Frontal cortex (tissue), 4 donors: Measurements from ENCODE around the gene LBHD1. TPM values are rescaled to one million over a fixed set of nuclear protein-coding genes. Genes with fewer than 3 reads are reported as not detected.
A peak's percentile ranks its signal among the peaks of the same experiment; 100 is the strongest.
"Not testable (repeated sequence)": the region's sequence is repeated elsewhere in the genome, so short reads cannot be mapped to it uniquely, and the experiment has no call there.

Source experiments
- DNase-seq, 2 donors: peaks; one replicate each; pipeline ENCODE4 v3.0.0; 2012; ENCODE audit warnings: low spot score in 2 of 2
- FAIRE-seq: peaks from 2 replicates; lab custom pipeline; 2012; peaks lifted over from hg19 to GRCh38; lab: Jason Lieb, UNC
- total RNA-seq: library from RNA; depleted of rRNA; stranded (reverse); fragments of >200 nt; gene quantifications from one replicate; pipeline ENCODE4 v1.2.3, GENCODE V29; 2014
- donor health status: control.
- donor health status: control.
- donor health status: control.

Gene LBHD1
- 3.3 TPM for total RNA-seq

- DNase-seq, result peak; percentile 73 to 77
- no peak for FAIRE-seq
These were observed at the start of gene LBHD1, which contains the start of gene UQCC3 for GRCh38 chr11:62671608-62672389. Gene LBHD1, minus strand, starts transcription at chr11:62672267. Its CDS starts 2,236 bp downstream, at chr11:62670031. Gene UQCC3, plus strand, starts transcription at chr11:62671673. Its CDS starts 73 bp downstream, at chr11:62671746.

- DNase-seq (no peak), FAIRE-seq (no peak)
These were observed 47.4 kb upstream of the LBHD1 start for GRCh38 chr11:62719302-62719978.

- DNase-seq, result no peak
- FAIRE-seq, result no peak
These were observed 44.7 kb upstream of the LBHD1 start for GRCh38 chr11:62716816-62717215.

DNA sequence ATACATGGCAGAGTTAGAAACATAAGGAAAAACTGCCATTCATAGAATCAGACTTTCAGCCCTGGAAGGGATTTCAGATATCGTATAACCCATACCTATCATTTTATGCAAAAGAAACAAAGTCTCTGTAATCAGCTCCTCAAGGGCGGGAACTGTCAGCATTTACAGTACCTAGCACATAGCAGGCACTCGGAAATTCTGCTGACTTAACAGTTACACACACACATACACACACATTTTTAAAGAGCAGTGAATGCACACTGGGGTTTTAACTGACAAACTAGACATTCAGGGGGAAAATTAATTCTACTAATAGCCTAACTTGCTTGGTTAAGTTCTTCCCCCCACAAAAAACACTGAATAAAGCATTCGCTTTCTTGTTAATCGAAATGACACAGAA, 44.1 kb upstream of the LBHD1 start:
- DNase-seq (no peak), FAIRE-seq (no peak)

DNA sequence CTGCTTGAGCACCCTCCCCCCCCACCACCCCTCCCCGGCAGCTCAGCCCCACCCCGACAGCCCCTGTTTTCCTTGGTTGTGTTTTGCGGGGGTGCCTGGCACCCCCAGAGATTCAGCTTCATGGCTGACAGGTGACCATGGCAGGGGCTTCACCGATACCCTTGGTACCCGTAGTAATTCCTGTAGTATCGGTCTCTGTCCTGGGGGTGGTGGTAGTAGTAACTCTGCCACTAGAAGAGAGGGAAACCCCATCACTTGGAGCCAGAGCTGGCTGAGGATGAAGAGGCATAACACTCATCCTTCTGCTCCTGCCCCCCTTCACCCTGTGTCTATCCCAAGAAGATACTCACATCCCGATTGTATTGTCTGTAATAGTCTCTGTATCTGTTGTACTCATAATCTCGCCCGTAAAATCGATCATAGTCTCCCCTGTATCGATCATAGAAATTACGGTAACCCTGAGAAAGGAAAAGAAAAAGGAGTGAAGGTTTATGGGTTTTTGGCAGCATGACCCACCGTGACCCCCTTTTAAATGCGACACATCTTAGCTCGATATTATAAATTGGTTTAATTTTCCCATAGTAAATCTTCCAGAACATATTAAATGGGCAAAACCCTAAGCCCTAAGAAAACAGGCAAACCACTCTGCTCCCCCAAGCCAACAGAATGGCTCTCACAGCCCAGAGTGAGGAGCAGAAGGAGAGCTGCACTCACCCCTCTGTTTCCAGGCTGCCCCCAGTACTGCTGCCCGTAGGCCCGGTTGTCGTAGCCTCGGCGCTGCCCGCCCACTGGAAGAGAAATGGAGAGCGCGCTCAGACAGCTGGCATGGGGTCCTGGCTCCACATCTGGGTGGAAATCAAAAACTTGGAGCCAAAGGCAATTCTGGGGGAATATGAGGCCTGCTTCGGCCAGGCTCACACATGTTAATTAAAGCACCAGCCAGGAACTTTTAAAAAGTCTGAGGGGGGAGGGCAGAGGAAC, 43.4 kb upstream of the LBHD1 start:
- FAIRE-seq, result no peak
- DNase-seq, result no peak

DNA sequence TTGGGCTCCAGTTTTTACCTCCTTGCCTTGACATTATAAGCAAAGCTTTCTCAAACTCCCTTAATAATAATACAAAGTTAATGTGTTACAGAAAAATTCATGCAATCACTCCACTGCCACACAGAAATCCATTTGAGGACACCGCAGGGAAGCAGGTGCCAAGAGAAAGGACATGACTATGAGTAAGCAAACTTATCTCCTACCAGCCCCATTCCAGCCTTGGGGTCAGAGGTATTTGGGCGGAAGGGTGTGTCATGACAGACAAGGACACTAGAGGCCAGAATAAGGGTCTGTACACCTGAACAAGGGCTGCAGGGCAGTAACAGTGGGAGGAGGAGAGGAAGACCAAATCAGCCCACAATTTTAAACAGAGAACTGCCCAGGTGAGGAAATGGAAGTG, 41.3 kb upstream of the LBHD1 start:
- no peak for DNase-seq

GRCh38 chr11:62712861-62713260, 40.8 kb upstream of the LBHD1 start:
- DNase-seq (no peak), FAIRE-seq (no peak)

More for the DNA sequence above, 41.3 kb upstream of the LBHD1 start:
- no peak for FAIRE-seq

GRCh38 chr11:62712276-62712812, 40.3 kb upstream of the LBHD1 start:
- FAIRE-seq (no peak), DNase-seq (no peak)

GRCh38 chr11:62710001-62710345, 37.9 kb upstream of the LBHD1 start:
- FAIRE-seq, result no peak

GRCh38 chr11:62709247-62710000, 37.4 kb upstream of the LBHD1 start:
- FAIRE-seq (no peak), DNase-seq (peak; percentile 84 to 86)

More at GRCh38 chr11:62710001-62710345, 37.9 kb upstream of the LBHD1 start:
- no peak for DNase-seq

DNA sequence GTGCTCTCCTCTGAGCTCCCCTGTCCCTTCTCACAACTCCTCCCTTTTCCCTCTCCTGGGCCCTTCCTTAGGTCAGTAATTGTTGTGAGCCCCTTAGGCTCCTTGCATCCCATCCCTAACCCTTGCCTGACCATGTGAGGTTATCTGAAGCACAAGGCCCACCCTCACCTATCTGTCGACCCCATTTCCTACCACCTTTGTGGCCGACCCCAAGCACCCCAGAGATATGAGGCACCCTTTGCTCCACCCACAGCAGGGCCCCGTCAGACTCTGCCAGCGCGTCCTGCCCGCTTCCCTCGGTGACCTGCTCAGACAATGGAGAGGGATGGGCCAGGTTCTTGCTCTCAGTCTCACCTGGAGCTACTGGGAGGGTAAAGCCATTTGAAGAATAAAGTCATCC, 36.7 kb upstream of the LBHD1 start:
- DNase-seq (no peak), FAIRE-seq (no peak)

DNA sequence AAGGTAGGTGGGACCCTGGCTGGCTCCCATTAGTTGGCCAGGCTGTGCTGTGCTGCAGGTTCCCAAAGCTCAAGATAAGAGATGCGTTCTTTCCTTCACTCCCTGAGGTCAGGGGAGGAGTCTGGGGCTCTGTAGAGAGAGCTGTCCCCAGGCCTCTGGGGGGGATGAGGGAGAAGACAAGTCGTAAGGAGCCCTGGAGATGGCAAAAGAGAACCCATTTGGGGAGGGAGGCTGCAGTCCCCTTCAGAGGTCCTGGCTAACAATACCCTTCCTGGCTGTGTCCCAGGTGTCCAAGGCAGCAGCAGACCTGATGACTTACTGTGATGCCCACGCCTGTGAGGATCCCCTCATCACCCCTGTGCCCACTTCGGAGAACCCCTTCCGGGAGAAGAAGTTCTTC, 36.3 kb upstream of the LBHD1 start:
- no peak for FAIRE-seq
- no peak for DNase-seq

DNA sequence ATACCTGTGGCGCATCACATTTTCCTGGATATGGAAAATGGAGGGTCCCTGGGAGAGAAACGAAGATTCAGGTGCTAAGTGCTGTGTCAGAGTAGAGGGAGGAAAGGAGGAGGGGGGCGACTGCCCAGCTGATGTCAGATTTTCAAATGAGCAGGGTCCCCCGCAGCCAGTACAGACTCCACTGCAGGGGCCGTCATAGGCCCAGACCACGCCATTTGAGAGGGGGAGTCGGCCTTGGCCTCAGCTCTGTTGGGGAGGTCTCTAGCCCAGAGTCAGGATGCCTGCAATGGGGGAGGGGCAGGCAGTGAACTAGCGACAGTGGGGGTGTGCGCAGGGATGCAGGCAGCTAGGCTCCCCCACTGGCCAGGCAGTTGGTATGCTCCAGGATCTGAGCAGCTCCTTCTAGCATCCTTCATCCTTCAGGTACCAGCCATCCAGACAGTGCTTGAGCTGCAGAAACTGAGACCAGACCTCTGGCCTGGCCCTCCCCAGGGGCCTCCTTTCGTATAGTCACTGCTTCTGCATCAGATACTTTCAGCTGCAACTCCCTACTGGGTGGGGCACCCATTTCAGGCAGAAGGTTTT, 35.3 kb upstream of the LBHD1 start, which contains the start of the genes BSCL2 and GNG3:
BSCL2 (minus strand) TSS at position 148 of the 585 bp plus-strand sequence. CDS start 229 bp downstream, outside the sequence.
GNG3 (plus strand) TSS at position 400 of the 585 bp plus-strand sequence. CDS start 620 bp downstream, outside the sequence.
- peak; percentile 39 to 53 for DNase-seq
- no peak for FAIRE-seq

- no peak for FAIRE-seq
These were observed 34.8 kb upstream of the LBHD1 start for GRCh38 chr11:62706850-62707247.

GRCh38 chr11:62705880-62706849, 34.1 kb upstream of the LBHD1 start:
- peak; percentile 93 to 97 for DNase-seq
- FAIRE-seq, result no peak

More at GRCh38 chr11:62706850-62707247, 34.8 kb upstream of the LBHD1 start:
- DNase-seq, result no peak

GRCh38 chr11:62705413-62705812, 33.3 kb upstream of the LBHD1 start:
- FAIRE-seq (no peak), DNase-seq (no peak)

DNA sequence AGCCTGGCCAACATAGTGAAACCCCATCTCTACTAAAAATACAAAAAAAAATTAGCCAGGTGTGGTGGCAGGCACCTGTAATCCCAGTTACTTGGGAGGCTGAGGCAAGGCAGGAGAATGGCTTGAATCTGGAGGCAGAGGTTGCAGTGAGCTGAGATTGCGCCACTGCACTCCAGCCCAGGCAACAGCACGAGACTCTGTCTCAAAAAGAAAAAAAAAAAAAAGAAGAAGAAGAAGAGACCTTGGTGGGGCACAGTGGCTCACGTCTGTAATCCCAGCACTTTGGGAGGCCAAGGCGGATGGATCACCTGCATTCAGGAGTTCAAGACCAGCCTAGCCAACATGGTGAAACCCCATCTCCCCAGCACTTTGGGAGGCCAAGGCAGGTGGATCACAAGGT, 31.9 kb upstream of the LBHD1 start:
- DNase-seq, FAIRE-seq: not testable (repeated sequence)
